Measurements from ENCODE around the gene ZBTB6. TPM values are rescaled to one million over a fixed set of nuclear protein-coding genes. Genes with fewer than 3 reads are reported as not detected.

ZBTB6 gene
- total and polyA plus RNA-seq, 9 of the 15 experiments (the other 6 are each of a cell fraction or from before 2014, with no cell fraction given): 1.4 to 7.2 (median 5.3) TPM

DNA sequence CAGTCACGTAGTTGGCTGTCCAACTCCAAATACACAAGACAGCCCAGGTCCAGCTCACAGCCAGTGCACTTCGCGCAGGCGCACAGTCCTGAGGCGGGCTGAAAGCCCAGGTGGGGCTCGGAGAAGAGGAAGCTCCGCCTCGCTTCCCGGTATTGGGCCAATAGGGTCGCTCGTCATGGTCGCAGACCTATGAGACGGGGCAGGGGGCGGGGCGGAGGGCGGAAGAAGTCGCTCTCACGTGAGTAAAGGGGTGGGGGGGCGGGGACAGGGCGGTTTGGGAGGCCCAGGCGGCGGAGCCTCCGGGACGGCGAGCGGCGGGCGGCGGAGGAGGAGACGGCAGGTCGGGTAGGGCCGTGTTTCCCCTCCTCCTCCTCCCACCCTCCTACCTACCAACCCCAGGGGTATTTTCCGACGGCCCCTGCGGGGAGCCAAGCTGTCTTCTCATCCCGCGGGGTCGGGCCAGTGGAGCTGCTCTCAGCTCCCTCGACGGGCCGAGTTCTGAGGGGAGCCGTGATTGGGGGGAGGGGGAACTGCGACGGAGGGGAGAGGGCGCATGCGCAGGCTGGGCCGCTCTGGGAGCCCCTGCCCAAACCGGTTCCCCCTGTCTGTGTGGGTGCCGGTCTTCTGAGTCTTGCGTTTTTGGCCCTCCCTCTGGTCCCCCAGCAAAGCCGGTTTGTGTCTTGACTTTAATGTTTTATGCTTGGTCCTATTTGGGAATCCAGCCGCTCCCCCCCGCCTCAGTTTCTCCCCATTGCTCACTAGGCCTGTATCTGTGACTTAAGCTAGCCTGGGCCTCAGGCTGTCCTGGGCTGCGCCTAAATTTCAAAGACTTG, 27.8 kb upstream of the ZBTB6 start, which contains the start of gene RABGAP1 (continued):
- TF ChIP-seq MIER1 (IDR thresholded peaks at IDR 0.05; ENCODE audit: low read depth) (no peak; the same call in 1 of the 2 replicates), NRF1 (conservative IDR thresholded peaks at IDR 0.05 in 1 of 2, IDR thresholded peaks at IDR 0.05 in 1 of 2) (peak; percentile 93 to 95), ASH1L (IDR thresholded peaks at IDR 0.05; ENCODE audit: borderline replicate concordance, low read depth, partially characterized antibody) (no peak), CXXC5 (CRISPR knock-in tag; IDR thresholded peaks at IDR 0.05) (peak; percentile 69)
- TF ChIP-seq, protein P1, sequence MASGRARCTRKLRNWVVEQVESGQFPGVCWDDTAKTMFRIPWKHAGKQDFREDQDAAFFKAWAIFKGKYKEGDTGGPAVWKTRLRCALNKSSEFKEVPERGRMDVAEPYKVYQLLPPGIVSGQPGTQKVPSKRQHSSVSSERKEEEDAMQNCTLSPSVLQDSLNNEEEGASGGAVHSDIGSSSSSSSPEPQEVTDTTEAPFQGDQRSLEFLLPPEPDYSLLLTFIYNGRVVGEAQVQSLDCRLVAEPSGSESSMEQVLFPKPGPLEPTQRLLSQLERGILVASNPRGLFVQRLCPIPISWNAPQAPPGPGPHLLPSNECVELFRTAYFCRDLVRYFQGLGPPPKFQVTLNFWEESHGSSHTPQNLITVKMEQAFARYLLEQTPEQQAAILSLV (tag; IDR thresholded peaks at IDR 0.05): no peak

- Histone ChIP-seq H3K79me2 (ENCODE audit: control insufficient read depth, insufficient read depth, low read length) (peaks cover 43% of the 10 kb centered on the region), H3K4me3 (peak overlapping the region; percentile 20; the same call in 1 of the 2 replicates), H3K9me1 (ENCODE audit: control insufficient read depth, insufficient read depth, low read length) (no peaks in the 10 kb centered on the region), H4K20me1 (replicated peaks; ENCODE audit: control insufficient read depth, insufficient read depth, low read length) (no peaks in the 10 kb centered on the region), H3K27ac (ENCODE audit: extremely low read depth, low read depth, low read length) (peak overlapping the region; percentile 57), H3K36me3 (ENCODE audit: control insufficient read depth, insufficient read depth, low read length) (peaks cover 34% of the 10 kb centered on the region), H3K4me2 (ENCODE audit: insufficient read depth, low read length) (peak overlapping the region; percentile 89), H3K4me1 (replicated peaks in 1 of 2; ENCODE audit: control insufficient read depth in 2 of 2, insufficient read depth in 2 of 2, low read length in 2 of 2) (peaks cover 8 to 13% of the 10 kb centered on the region in 2 experiments; a peak in 4 of 5 replicates), H3K27me3 (ENCODE audit: control insufficient read depth in 2 of 2, insufficient read depth in 2 of 2, low read length in 2 of 2) (no peaks in the 10 kb centered on the region), H2AFZ (ENCODE audit: low read depth, low read length) (peak overlapping the region; percentile 90), H3K9ac (ENCODE audit: insufficient read depth in 1 of 2, low read depth in 2 of 2, low read length in 2 of 2) (peak overlapping the region in 1 of 2 experiments; percentile 39; a peak in 1 of 4 replicates), H3K9me3 (replicated peaks; ENCODE audit: control insufficient read depth, insufficient read depth, low read depth, low read length) (no peaks in the 10 kb centered on the region; the same call in 1 of the 2 replicates)
- POLR2A ChIA-PET: interaction anchor here (0.6 to 1.5 kb wide), 12 partner anchors 9 to 1873 kb away, joined by 3 to 12 read pairs (median 4); partner anchors contain the start of genes ZBTB26 and ZBTB6
- FAIRE-seq (no peak), ATAC-seq (no peak), DNase-seq (ENCODE audit: extremely low read depth in 1 of 4, low spot score in 3 of 4) (no peak)
- intact Hi-C loops (cut with micrococcal nuclease) (no loop called here), in situ Hi-C loops (cut with MboI) (no loop called here)
- 30% methylated on average over 6 of the region's 6 CpGs for WGBS (ENCODE audit: insufficient coverage, low coverage, missing lambda C conversion rate)
- BruUV-seq (replicated peaks): no TSS peak
- CTCF ChIA-PET (ENCODE audit: low intra/inter-chr PET ratio): no interaction called here
- TF ChIP-seq, protein P2, sequence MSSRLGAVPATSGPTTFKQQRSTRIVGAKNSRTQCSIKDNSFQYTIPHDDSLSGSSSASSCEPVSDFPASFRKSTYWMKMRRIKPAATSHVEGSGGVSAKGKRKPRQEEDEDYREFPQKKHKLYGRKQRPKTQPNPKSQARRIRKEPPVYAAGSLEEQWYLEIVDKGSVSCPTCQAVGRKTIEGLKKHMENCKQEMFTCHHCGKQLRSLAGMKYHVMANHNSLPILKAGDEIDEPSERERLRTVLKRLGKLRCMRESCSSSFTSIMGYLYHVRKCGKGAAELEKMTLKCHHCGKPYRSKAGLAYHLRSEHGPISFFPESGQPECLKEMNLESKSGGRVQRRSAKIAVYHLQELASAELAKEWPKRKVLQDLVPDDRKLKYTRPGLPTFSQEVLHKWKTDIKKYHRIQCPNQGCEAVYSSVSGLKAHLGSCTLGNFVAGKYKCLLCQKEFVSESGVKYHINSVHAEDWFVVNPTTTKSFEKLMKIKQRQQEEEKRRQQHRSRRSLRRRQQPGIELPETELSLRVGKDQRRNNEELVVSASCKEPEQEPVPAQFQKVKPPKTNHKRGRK (tag; IDR thresholded peaks at IDR 0.05): no peak
- TF ChIP-seq, protein P3, sequence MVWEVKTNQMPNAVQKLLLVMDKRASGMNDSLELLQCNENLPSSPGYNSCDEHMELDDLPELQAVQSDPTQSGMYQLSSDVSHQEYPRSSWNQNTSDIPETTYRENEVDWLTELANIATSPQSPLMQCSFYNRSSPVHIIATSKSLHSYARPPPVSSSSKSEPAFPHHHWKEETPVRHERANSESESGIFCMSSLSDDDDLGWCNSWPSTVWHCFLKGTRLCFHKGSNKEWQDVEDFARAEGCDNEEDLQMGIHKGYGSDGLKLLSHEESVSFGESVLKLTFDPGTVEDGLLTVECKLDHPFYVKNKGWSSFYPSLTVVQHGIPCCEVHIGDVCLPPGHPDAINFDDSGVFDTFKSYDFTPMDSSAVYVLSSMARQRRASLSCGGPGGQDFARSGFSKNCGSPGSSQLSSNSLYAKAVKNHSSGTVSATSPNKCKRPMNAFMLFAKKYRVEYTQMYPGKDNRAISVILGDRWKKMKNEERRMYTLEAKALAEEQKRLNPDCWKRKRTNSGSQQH (CRISPR knock-in tag; IDR thresholded peaks at IDR 0.05): no peak
- TF ChIP-seq HLTF (IDR thresholded peaks at IDR 0.05) (peak; percentile 47; the same call in 1 of the 2 replicates), ADNP (tag; IDR thresholded peaks at IDR 0.05) (no peak), ZNF24 (IDR thresholded peaks at IDR 0.05) (peak; percentile 75), HNRNPH1 (optimal IDR thresholded peaks at IDR 0.05; ENCODE audit: low read depth, low read length) (no peak), PML (IDR thresholded peaks at IDR 0.05; ENCODE audit: low read length) (no peak), KDM2B (CRISPR knock-in tag; IDR thresholded peaks at IDR 0.05) (no peak), JUND (IDR thresholded peaks at IDR 0.05; ENCODE audit: borderline replicate concordance, low read depth, low read length) (no peak), JUND (tag; IDR thresholded peaks at IDR 0.05; ENCODE audit: borderline replicate concordance, low read depth, low read length) (0 out of 3 replicates have a peak, but pooled peaks have one; percentile 55)
- TF ChIP-seq, protein P4, sequence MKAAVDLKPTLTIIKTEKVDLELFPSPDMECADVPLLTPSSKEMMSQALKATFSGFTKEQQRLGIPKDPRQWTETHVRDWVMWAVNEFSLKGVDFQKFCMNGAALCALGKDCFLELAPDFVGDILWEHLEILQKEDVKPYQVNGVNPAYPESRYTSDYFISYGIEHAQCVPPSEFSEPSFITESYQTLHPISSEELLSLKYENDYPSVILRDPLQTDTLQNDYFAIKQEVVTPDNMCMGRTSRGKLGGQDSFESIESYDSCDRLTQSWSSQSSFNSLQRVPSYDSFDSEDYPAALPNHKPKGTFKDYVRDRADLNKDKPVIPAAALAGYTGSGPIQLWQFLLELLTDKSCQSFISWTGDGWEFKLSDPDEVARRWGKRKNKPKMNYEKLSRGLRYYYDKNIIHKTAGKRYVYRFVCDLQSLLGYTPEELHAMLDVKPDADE (conservative IDR thresholded peaks at IDR 0.05; ENCODE audit: control insufficient read depth, low read depth, low read length): no peak
Measured at GRCh38 chr9:122940454-122940748, 27.3 kb upstream of the ZBTB6 start.
